ENCODE data around the gene UBE2QL1. TPM values are rescaled to one million over a fixed set of nuclear protein-coding genes. Genes with fewer than 3 reads are reported as not detected.

Gene UBE2QL1
- total RNA-seq, 1 donor from 2014 or later, result 0.17 TPM

DNA sequence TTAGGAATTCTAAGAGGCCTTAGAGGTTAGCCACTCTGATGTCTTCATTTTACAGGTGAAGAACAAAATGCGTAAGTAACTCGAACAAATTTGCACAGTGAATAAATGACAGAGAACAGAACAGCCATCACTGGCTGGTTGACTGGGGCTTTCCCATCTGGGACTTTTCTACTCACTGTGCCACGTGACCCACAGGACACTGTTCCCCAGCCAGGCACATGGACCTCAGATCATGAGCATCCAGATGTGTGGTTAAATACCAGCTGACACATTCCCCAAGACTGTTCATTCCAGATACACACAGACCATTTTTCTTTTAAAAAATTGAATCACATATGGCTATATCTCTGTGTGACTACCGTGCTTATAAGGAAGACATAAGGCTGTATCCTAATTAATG, 44.5 kb upstream of the UBE2QL1 start:
- no peaks in the 10 kb centered on the region for H3K27me3 ChIP-seq (ENCODE audit: control insufficient read depth, insufficient read depth, low read length)
- no peak overlapping the region for H3K4me3 ChIP-seq (ENCODE audit: low read depth, low read length)
- DNase-seq (ENCODE audit: low read depth), result no peak
- H3K36me3 ChIP-seq (ENCODE audit: control insufficient read depth, insufficient read depth, low read length), result no peaks in the 10 kb centered on the region
- no peak for TF ChIP-seq CTCF (IDR thresholded peaks at IDR 0.05; ENCODE audit: insufficient read depth, low read length, poor library complexity, severe bottlenecking)

GRCh38 chr5:6405591-6405990, 43.1 kb upstream of the UBE2QL1 start:
- TF ChIP-seq CTCF (IDR thresholded peaks at IDR 0.05; ENCODE audit: insufficient read depth, low read length, poor library complexity, severe bottlenecking), result no peak
- DNase-seq (ENCODE audit: low read depth), result no peak
- no peaks in the 10 kb centered on the region for H3K27me3 ChIP-seq (ENCODE audit: control insufficient read depth, insufficient read depth, low read length)

GRCh38 chr5:6407558-6408259, 41.0 kb upstream of the UBE2QL1 start:
- TF ChIP-seq CTCF (IDR thresholded peaks at IDR 0.05; ENCODE audit: insufficient read depth, low read length, poor library complexity, severe bottlenecking), result no peak
- no peaks in the 10 kb centered on the region for H3K36me3 ChIP-seq (ENCODE audit: control insufficient read depth, insufficient read depth, low read length)
- DNase-seq (ENCODE audit: low read depth), result no peak
- H3K4me3 ChIP-seq (ENCODE audit: low read depth, low read length), result no peak overlapping the region
- no peaks in the 10 kb centered on the region for H3K27me3 ChIP-seq (ENCODE audit: control insufficient read depth, insufficient read depth, low read length)

More at GRCh38 chr5:6405591-6405990, 43.1 kb upstream of the UBE2QL1 start:
- Histone ChIP-seq H3K4me3 (ENCODE audit: low read depth, low read length) (no peak overlapping the region), H3K36me3 (ENCODE audit: control insufficient read depth, insufficient read depth, low read length) (no peaks in the 10 kb centered on the region)

- TF ChIP-seq CTCF (IDR thresholded peaks at IDR 0.05; ENCODE audit: insufficient read depth, low read length, poor library complexity, severe bottlenecking), result no peak
- no peak overlapping the region for H3K4me3 ChIP-seq (ENCODE audit: low read depth, low read length)
- no peaks in the 10 kb centered on the region for H3K36me3 ChIP-seq (ENCODE audit: control insufficient read depth, insufficient read depth, low read length)
- DNase-seq (ENCODE audit: low read depth), result no peak
- H3K27me3 ChIP-seq (ENCODE audit: control insufficient read depth, insufficient read depth, low read length), result no peaks in the 10 kb centered on the region
Observed at GRCh38 chr5:6408260-6408596, 40.4 kb upstream of the UBE2QL1 start.

DNA sequence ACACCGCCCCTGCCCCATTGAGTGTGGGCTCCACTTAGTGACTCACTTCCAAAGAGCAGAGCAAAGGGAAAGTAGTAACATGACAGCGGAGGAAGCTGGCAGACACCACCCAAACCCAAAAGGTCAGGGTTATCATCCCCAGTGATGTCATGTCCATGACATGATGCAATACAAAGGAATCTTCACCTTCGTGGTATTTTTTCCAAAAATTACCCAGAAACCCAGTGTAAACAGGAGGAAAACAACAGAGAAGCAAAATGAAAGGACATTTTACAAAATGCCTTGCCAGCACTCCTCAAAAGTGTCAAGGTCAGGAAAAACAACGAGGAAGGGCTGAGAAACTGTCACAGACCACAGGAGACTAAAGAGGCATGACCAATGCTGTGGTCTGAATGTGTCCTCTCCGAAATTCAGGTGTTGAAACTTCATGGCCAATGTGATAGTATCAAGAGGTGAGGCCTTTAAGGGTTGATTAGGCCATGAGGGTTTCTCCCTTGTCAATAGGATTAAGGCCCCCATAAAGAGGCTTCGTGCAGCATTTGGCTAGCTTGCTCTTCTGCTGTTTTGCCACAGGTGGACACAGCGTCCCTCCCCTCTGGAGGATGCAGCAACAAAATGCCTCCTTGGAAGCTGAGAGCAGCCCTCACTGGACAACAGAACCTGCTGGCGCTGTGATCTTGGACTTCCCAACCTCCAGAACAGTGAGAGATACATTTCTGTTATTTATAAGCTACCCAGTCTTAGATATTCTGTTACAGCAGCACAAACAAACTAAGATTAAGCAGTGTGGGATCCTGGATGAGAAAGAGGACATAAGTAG, 39.8 kb upstream of the UBE2QL1 start:
- DNase-seq (ENCODE audit: low read depth), result no peak
- Histone ChIP-seq H3K27me3 (ENCODE audit: control insufficient read depth, insufficient read depth, low read length) (no peaks in the 10 kb centered on the region), H3K36me3 (ENCODE audit: control insufficient read depth, insufficient read depth, low read length) (no peaks in the 10 kb centered on the region), H3K4me3 (ENCODE audit: low read depth, low read length) (no peak overlapping the region)
- TF ChIP-seq CTCF (IDR thresholded peaks at IDR 0.05; ENCODE audit: insufficient read depth, low read length, poor library complexity, severe bottlenecking), result no peak
